Activated CD8-positive, alpha-beta memory T cell treated with anti-CD3 and anti-CD28 coated beads for 36 hours (primary cell): ENCODE data around the gene SMIM26. TPM values are rescaled to one million over a fixed set of nuclear protein-coding genes. Genes with fewer than 3 reads are reported as not detected.
"Not testable (repeated sequence)": the region's sequence is repeated elsewhere in the genome, so short reads cannot be mapped to it uniquely, and the experiment has no call there.

ENCODE experiments used
- CTCF ChIA-PET: fragments of 350-600 bp; sonication (Branson Sonifier 250); formaldehyde crosslinking; loops from one replicate; lab custom pipeline; 2021; ENCODE audit warnings: antibody characterized with exemption; lab: Charles Lee
- POLR2A ChIA-PET: fragments of 350-600 bp; sonication (Branson Sonifier 250); formaldehyde crosslinking; loops from one replicate; lab custom pipeline; 2021; ENCODE audit warnings: antibody characterized with exemption; lab: Charles Lee
- total RNA-seq, 2 experiments: library from RNA; stranded (reverse); gene quantifications; one replicate each; pipeline ENCODE4 v1.2.3, GENCODE V29; 2021

Gene SMIM26, protein sequence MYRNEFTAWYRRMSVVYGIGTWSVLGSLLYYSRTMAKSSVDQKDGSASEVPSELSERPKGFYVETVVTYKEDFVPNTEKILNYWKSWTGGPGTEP
- 10 to 100 TPM; 43.9 to 54.2 TPM for total RNA-seq

DNA sequence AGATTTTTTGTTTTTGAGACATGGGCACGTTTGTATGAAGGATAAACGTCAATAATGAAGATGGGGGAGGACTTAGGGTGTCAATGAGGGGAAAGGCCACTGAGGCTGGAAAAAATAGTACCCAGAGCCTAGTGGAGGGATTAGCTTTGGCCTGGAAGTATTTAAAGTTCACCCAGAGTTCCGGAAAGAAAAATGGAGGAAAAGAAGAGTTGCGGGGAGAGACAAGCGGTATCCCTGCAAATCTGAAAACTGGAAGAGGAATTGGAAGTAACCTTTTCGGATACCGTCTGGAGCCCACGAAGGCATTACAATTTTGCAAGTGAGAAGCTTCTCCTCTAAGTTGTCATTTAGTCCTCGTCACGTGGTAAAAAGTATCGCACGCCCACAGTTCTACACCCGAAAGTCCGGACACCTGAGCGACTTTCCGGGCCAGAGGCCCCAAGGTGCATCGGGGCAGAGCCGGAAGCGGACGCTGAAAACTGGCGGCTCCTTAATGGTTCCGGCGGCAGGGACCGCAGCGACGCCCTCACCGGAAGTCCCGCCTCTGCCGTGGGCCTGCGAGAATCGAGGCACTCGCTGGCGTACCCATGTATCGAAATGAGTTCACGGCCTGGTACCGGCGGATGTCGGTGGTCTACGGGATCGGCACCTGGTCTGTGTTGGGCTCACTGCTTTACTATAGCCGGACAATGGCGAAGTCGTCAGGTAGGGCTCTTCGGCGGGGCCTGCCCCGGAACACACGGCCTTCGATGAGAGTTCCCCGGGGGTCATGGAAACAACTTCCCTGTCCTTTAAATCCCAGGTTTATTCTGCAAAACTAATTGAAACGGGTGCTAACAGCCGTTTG lies at the start of gene SMIM26:
Gene SMIM26, plus strand, starts transcription at position 541 of the 847 bp plus-strand sequence. Its CDS starts 47 bp downstream, at position 588.
- ChIA-PET POLR2A (no interaction called here), CTCF (no interaction called here)

DNA sequence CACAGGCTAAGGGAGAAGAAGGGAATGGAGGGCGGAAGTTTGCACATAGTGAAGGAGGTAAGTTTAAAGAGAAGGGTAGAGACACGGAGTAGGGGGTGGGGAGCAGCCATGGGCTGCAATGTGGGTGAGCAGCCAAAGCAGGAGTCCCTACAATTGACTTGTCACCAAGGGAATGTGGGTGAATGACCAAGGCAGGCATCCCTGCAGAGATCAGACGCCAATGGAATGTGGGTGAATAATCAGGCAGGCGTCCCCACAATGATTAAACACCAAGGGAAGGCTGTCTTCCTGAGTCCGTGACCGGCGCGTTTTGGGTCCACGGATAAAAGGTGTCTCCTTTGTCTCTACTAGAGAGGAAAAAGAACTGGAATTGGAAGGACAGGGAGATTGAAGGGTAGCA lies 45.2 kb upstream of the SMIM26 start:
- CTCF ChIA-PET, POLR2A ChIA-PET: not testable (repeated sequence)

DNA sequence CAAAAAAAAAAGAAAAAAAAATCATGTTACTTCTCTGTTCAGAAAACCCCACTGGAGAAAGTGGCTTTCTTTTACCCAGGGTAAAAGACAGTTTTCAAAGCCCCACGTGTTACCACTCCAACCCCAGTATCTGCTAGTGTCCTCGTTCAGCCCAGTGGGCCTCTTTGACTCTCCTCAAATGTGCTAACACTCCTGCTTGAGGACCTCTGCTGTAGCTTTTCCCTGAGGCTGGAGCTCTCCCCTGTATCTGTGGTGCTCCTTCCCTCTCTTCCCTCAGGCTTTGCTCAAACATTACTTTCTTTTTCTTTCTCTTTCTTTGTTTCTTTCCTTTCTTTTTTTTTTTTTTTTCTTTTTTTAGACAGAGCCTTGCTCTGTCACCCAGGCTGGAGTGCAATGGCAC lies 44.2 kb upstream of the SMIM26 start:
- ChIA-PET CTCF (no interaction called here), POLR2A (no interaction called here)

DNA sequence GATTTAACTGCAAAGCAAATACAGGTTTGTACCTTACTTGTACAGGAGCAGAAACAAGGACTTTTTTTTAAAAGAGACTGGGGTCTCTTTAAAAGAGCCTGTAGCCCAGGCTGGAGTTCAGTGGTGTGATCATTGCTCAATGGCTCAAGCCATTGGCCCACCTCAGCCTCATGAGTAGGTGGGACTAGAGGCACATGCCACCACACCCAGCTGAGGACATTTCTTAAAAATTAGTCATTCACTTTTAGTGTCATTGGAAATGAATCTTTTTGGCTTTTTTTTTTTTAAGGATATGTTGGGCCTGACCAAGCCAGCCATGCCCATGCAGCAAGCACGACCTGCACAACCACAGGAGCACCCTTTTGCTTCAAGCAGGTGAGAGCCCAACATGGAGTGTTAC lies 42.6 kb upstream of the SMIM26 start:
- CTCF ChIA-PET, result no interaction called here
- POLR2A ChIA-PET, result no interaction called here

DNA sequence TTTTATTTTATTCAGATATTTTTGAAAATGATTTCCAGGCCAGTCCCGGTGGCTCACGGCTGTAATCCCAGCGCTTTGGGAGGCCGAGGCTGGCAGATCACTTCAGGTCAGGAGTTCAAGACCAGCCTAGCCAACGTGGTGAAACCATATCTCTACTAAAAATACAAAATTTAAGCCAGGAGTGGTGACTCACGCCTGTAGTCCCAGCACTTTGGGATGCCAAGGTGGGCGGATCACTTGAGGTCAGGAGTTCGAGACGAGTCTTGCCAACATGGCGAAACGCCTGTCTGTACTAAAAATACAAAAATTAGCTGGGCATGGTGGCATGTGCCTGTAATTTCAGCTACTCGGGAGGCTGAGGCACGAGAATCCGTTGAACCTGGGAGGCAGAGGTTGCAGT lies 40.5 kb upstream of the SMIM26 start:
- POLR2A ChIA-PET, CTCF ChIA-PET: not testable (repeated sequence)

DNA sequence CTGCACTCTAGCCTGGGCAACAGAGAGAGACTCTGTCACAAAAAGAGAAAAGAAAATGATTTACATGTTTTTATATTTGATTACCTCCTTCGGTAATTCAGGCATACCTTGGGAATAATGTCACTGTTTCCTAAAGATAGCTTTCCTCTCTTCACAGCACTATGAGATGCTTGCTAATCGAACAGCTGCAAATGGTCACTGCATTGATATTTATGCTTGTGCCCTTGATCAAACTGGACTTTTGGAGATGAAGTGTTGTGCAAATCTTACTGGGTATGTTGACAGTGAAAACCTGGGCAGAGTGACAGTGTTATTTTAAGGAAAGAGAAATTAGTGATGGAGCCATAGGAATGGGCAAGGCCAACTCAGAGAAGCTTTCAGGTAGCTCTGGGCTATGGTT lies 39.9 kb upstream of the SMIM26 start:
- ChIA-PET POLR2A (no interaction called here), CTCF (no interaction called here)

DNA sequence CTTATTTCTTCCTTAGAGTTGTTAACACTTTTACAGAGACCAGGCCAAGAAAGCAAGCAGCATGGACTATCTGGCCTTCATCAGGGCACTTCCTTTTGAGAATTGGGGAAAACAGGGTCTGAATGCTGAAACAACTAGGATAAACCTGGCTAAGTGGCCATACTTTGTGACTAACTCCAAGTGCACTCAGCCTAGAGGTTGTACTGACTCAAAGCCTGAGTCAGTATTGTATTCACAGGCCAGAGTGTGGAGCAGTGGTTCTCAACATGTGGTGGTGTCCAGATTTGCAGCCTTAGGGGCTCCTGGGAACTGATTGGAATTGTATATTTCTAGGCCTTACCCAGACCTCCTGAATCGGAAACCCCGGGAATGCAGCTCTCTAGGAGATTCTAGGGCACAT lies 39.4 kb upstream of the SMIM26 start:
- CTCF ChIA-PET, result no interaction called here

DNA sequence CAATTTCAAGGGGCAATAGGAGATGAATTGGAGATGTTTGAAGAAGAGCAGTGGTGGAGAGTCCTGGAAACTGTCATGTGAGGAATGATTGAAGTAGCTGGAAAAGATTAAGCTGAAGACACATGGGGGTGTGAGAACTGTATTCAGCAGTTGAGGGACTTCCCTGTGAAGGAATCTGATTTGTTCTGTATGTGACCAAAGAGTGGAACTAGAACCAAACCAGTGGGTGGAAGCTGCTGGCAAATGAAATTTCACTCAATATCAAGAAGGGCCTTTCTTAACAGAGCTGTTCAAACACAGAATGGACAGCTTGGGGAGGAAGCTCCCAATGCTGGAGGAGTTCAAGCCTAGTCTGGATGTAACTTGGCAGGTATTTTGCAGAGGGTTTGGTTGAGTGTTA lies 38.2 kb upstream of the SMIM26 start:
- CTCF ChIA-PET, result no interaction called here
- POLR2A ChIA-PET, result no interaction called here

More for the DNA sequence above, 39.4 kb upstream of the SMIM26 start:
- POLR2A ChIA-PET, result no interaction called here

DNA sequence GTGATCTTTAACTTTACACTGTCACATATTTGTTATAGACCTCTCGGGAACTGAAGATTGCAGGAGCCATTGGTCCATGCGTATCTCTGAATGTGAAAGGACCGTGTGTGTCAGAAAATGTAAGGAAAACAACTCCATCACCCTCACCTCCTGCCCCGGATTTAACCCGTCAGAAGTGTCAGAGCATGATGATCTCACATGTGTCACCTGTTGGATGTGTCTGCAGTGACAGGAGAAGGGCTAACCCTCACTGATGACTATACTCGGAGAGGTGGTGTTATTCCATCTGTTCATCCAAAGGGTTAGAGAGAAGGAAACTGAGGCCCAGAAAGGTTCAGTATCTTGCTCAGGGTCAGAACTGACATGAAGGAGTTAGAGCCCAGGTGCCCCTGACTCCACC lies 34.6 kb upstream of the SMIM26 start:
- CTCF ChIA-PET, result no interaction called here

DNA sequence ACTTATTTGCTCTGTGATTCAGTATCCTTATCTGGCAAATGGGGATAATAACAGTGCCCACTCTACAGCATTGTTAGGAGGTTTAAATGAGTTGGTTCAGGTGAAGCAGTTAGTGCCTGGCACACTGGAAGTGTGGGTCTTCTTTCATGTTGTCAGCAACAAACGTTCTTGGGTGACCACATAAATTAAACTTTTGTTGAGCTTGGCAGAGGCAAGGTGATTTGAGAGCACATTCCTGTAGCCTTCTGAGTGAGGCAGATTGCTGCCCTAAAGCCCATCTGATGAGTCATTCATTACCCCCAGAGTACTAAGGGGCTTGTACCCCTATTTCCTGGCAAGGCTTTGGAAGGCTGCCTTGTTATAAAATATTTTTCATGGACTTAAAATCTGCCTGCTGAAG lies 33.7 kb upstream of the SMIM26 start:
- ChIA-PET CTCF (no interaction called here), POLR2A (no interaction called here)

More for the DNA sequence above, 34.6 kb upstream of the SMIM26 start:
- POLR2A ChIA-PET, result no interaction called here

DNA sequence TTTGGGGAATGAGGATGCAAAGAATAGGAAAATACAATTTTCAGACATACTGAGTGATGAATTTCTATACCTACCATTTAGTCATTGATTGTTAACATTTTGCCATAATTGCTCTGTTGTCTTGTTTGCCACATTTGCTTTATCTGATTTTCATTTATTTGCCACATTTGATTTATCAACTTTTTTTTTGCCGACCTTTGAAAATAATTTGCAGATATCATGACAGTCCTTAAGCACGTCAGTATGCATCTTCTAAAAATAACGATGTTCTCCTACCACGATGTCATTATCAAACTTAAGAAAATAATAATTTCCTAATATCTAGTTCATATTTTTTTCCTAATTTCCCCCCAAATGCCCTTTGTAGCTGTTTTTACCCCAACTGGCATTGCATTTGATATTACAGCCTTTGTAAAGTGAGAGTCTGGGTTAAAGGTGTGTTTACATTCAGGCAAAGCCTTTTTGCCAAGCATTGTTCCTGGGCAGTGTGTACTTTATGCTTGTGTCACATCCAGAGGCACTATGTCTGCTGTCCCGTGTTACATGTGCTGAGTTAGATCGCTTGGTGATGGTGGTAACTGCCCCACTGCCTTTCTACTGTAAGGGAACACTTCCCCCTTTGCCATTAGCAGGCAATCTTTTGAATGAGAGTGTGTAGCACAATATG lies 33.1 kb upstream of the SMIM26 start:
- POLR2A ChIA-PET, result no interaction called here
- CTCF ChIA-PET, result no interaction called here

DNA sequence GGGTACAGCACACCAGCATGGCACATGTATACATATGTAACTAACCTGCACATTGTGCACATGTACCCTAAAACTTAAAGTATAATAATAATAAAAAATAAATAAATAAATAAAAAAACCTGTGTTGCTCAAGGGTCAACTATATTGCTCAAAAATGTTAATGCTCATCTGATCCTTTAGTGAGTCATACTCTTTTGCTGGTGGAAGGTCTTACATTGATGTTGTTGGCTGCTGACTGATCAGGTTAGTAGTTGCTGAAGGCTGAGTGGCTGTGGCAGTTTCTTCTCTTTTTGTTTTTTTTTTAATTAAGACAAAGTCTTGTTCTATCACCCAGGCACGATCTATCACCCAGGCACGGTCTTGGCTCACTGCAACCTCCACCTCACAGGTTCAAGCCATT lies 29.6 kb upstream of the SMIM26 start:
- CTCF ChIA-PET, result no interaction called here
- POLR2A ChIA-PET, result interaction anchor here (0.8 kb wide), 1 partner anchor 69 kb away, joined by 5 read pairs; no protein-coding TSS in a partner anchor

DNA sequence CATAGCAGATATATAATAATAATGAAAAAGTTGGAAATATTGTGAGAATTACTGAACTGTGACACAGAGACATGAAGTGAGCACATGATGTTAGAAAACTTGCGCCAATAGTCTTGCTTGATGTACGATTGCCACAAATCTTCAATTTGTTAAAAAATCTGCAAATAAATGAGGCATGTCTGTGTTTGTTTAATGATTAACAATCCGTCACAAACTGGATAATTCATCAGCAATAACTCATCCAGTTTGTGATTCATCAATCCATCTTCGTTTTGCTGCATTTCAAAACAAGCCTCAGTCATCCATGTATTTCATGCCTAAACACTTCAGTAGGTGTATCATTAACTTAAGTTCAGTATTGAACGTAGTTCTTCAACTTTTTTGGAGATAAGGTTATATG lies 25.5 kb upstream of the SMIM26 start:
- ChIA-PET POLR2A (no interaction called here), CTCF (no interaction called here)

DNA sequence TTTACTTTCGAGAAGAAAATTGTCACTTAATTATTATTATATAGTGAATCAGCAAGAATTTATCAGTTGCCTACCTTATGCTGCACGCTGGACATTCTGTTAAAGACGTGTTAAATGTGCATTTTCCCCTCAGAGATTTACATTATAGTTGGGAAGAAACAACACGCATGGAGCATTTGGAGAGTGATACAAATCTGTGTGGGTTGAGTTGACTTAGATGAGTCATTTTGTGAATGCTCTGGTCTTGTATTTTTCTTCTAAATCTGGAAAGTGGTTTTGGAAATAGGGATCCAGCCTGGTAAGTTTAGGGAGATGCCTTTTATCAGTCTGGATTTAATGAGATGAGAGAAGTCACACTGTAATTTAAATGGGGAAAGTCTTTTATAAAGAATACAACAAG lies 24.0 kb upstream of the SMIM26 start:
- POLR2A ChIA-PET, result interaction anchor here (0.5 kb wide), 1 partner anchor 57 kb away, joined by 3 read pairs; no protein-coding TSS in a partner anchor

DNA sequence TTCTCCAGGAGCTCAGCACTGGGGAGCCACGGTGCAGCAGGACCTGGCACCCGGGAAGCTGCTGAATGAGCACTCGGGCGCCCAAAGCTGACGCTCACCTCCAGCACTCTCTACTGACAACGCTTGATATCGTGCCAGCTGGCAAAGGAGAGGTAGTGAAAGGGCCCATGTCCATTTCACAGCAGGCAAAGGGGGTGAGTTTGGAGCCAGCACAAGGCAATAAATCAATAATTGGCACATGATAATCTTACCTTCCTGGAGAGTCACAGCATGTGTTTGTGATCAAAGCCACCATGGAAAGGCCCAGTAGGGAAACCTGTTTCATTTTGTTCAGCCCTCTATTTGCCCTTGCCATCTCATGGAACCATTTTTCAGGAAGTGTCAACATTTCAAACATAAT lies 23.3 kb upstream of the SMIM26 start:
- POLR2A ChIA-PET, result interaction anchor here (0.6 kb wide), 1 partner anchor 45 kb away, joined by 6 read pairs; no protein-coding TSS in a partner anchor
- CTCF ChIA-PET, result no interaction called here

More for the DNA sequence above, 24.0 kb upstream of the SMIM26 start:
- CTCF ChIA-PET, result no interaction called here

DNA sequence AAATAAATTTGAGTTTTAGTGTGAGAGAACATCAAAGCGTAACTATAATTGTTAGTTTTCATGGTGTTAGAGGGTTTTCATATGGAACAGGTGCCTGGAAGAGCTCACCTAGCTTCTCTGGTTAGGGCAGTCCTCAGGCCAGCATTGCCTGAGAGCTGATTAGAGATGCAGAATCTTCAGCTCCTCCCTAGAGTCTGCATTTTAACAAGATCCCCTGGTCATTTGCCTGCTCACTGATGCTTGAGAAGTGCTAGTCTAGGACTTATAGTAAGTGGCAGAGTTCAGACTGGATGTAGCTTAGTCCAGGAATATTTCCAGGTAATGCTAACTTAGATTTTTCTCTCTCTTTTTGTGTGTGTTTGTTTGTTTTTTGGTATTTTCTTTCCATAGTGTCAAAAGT lies 21.7 kb upstream of the SMIM26 start:
- POLR2A ChIA-PET, result no interaction called here
- CTCF ChIA-PET, result no interaction called here

DNA sequence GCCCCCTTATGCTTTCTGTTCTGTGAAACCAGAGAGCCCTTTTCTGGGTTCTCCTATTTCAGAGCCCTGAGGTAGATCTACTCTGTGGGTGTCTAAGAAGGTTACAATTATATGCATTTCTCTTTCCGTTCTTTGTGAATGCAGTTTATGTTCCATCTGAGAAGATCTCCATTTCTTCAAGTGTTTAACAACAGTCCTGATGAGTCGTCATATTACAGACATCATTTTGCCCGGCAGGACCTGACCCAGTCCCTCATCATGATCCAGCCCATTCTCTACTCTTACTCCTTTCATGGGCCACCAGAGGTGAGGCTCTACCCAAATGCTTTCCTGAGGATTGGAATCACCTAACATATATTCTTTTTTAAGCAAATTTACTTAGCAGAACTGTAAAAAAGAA lies 18.8 kb upstream of the SMIM26 start:
- POLR2A ChIA-PET, result no interaction called here
- CTCF ChIA-PET, result no interaction called here

DNA sequence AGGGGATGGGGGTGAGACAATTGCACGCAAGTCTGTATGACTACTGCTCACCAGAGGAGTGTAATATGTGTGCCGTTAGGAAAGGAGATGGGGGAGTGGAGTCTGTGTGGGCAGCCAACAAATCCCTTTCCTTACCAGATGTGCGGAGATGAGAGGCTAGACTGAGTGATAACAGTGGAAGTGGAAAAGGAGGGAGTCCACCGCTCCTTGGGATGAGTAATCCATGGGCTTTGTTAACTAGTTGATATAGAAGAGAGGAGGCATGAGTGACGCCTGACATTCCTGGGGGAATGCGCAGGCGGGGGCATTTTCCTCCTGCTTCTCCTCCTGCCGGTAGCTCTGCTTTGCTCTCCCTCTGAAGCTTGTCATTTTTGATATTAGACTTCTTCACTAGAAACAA lies 13.5 kb upstream of the SMIM26 start:
- POLR2A ChIA-PET, result no interaction called here

DNA sequence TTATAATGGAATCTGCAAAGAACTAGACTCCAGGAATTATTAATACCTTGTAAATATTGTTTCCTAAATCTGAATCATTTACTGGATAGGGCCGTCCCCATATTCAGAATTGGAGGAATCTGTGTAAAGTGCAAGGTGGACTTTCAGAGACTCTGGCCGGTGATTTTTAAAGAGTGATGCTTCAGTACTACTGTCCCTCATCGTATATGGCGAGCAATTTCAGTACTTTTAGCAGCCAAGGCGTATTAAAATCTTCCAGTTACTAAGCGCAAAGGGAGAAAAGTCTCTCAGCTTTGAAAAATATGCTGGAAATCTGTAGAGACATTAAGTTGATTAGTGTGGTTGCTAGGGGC lies 483 bp downstream of the SMIM26 start:
- POLR2A ChIA-PET, result no interaction called here
- CTCF ChIA-PET, result no interaction called here

More for the DNA sequence above, 13.5 kb upstream of the SMIM26 start:
- CTCF ChIA-PET, result no interaction called here

DNA sequence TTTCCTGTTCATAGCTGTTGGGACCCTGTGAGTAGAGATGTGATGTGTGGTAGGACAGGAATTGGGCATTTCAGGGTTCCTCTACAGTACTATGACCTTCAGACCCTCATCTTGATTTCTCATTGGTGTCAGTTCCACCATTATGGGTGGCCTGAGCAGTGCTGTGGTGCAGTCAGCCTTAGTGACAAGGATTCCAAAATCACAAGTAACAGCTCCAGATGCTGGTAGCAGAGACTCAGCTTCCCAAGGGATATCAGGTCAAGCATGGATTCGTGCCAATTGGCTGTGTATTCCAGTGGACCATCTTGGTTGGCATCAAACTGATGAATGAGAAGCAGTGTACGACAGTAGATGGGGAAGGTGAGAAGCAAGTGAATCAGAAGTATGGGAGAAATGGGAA lies 3.8 kb downstream of the SMIM26 start:
- ChIA-PET POLR2A (no interaction called here), CTCF (no interaction called here)

DNA sequence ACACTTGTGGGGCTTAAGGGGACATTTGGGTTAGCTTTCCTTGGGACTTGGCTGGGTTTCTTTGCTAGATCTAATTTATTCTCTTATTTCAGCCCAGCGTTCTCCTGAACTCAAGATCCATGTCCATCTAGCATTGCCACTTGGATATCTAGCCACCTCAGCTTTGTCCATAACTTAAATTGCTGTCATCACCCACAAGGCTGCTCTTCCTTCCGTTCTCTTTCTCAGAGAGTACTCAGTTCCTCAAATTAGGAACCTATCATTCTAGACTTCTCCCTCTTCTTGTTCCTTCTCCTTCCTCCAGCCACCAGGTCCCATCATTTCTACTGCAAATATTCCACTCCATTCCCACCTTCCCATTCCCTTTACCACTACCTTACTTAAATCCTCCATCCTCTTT lies 4.3 kb downstream of the SMIM26 start:
- POLR2A ChIA-PET, result no interaction called here
- CTCF ChIA-PET, result no interaction called here
